Head of caudate nucleus (tissue), 42 donors: ENCODE results near the gene ITSN2.
A peak's percentile ranks its signal among the peaks of the same experiment; 100 is the strongest.
"Not testable (repeated sequence)": the region's sequence is repeated elsewhere in the genome, so short reads cannot be mapped to it uniquely, and the experiment has no call there.

ENCODE experiments used
- DNase-seq, 42 donors: peaks; one replicate each; pipeline versions ENCODE4 v3.0.0 to v3.0.0-alpha.2; 2020 to 2021; ENCODE audit warnings: mixed read lengths in 7 of 42
- intact Hi-C: fragments of 100-400 bp; cut with DNase I; formaldehyde crosslinking; loops from one replicate; pipeline ENCODE4 v1.15.0; 2022

The ITSN2 gene

GRCh38 chr2:24360050-24360962 is at the start of gene ITSN2:
Gene ITSN2, minus strand, starts transcription at chr2:24360536. Its CDS starts 32,454 bp downstream, at chr2:24328082.
- intact Hi-C loops = no loop called here
- DNase-seq = peak; percentile 28 to 91 (median 78)

GRCh38 chr2:24409171-24409570 is 48.8 kb upstream of the ITSN2 start:
- intact Hi-C loops = no loop called here
- DNase-seq = no peak

- intact Hi-C loops, DNase-seq: not testable (repeated sequence)
These were observed 48.4 kb upstream of the ITSN2 start for GRCh38 chr2:24408704-24409103.

- intact Hi-C loops = no loop called here
- DNase-seq = peak in 4 of 42 donors; percentile 27 to 55 (median 44)
These were observed 44.2 kb upstream of the ITSN2 start for GRCh38 chr2:24404491-24404921.

- intact Hi-C loops = no loop called here
These were observed 43.5 kb upstream of the ITSN2 start for GRCh38 chr2:24403832-24404212.

GRCh38 chr2:24403168-24403831 is 43.0 kb upstream of the ITSN2 start:
- peak in 1 of 42 donors; percentile 9 for DNase-seq
- intact Hi-C loops = no loop called here

More at GRCh38 chr2:24403832-24404212, 43.5 kb upstream of the ITSN2 start:
- peak in 1 of 42 donors; percentile 37 for DNase-seq

GRCh38 chr2:24402242-24403097 is 42.1 kb upstream of the ITSN2 start:
- intact Hi-C loops = no loop called here
- peak in 5 of 42 donors; percentile 15 to 48 (median 17) for DNase-seq

GRCh38 chr2:24400207-24400907 is 40.0 kb upstream of the ITSN2 start:
- peak in 6 of 42 donors; percentile 4 to 54 (median 20) for DNase-seq
- intact Hi-C loops = no loop called here

- peak in 1 of 42 donors; percentile 41 for DNase-seq
- intact Hi-C loops = no loop called here
These were observed 39.3 kb upstream of the ITSN2 start for GRCh38 chr2:24399434-24400206.

- intact Hi-C loops = no loop called here
- peak in 1 of 42 donors; percentile 1 for DNase-seq
These were observed 34.7 kb upstream of the ITSN2 start for GRCh38 chr2:24394998-24395397.

- DNase-seq = no peak
- intact Hi-C loops = no loop called here
These were observed 32.3 kb upstream of the ITSN2 start for GRCh38 chr2:24392542-24393059.

- intact Hi-C loops = loop anchor here (10.0 kb wide), 1 partner anchor 561 kb away; no protein-coding TSS in a partner anchor
- DNase-seq = no peak
These were observed 25.0 kb upstream of the ITSN2 start for GRCh38 chr2:24385366-24385765.

GRCh38 chr2:24382363-24383073 is 22.2 kb upstream of the ITSN2 start:
- intact Hi-C loops = loop anchor here (5.0 to 10.0 kb wide), 2 partner anchors 155 to 558 kb away; no protein-coding TSS in a partner anchor
- peak in 39 of 42 donors; percentile 33 to 87 (median 68) for DNase-seq

GRCh38 chr2:24380820-24381219 is 20.5 kb upstream of the ITSN2 start:
- DNase-seq = no peak
- intact Hi-C loops = loop anchor here (5.0 to 10.0 kb wide), 2 partner anchors 154 to 556 kb away; no protein-coding TSS in a partner anchor

- no peak for DNase-seq
- intact Hi-C loops = no loop called here
These were observed 15.2 kb upstream of the ITSN2 start for GRCh38 chr2:24375349-24376087.

- intact Hi-C loops = no loop called here
- no peak for DNase-seq
These were observed 14.0 kb upstream of the ITSN2 start for GRCh38 chr2:24374301-24374700.
